IPS-18c (cell line): ENCODE data around the gene MEF2A.
A peak's percentile ranks its signal among the peaks of the same experiment; 100 is the strongest.
"Not testable (repeated sequence)": the region's sequence is repeated elsewhere in the genome, so short reads cannot be mapped to it uniquely, and the experiment has no call there.

Experiments
- H3K4me3 ChIP-seq: 2 replicates; pipeline ENCODE4 v1.7.0; 2013; ENCODE audit warnings: low read depth, mild to moderate bottlenecking, low read length, moderate library complexity; ENCODE audit not compliant: insufficient read depth
- H3K9me3 ChIP-seq: one replicate; pipeline ENCODE4 v1.6.1; 2013; ENCODE audit warnings: mild to moderate bottlenecking, low read length, moderate library complexity; ENCODE audit not compliant: control insufficient read depth, insufficient read depth

Gene MEF2A

GRCh38 chr15:99565299-99566156, at the start of gene MEF2A:
Gene MEF2A (plus strand): TSS chr15:99565984. CDS start chr15:99633120, 67,136 bp downstream.
- no peaks in the 10 kb centered on the region for H3K9me3 ChIP-seq
- peak within 1 kb of the TSS; percentile 95 for H3K4me3 ChIP-seq

- Histone ChIP-seq H3K4me3 (no peak overlapping the region), H3K9me3 (no peaks in the 10 kb centered on the region)
Measured at GRCh38 chr15:99518191-99518590, 47.6 kb upstream of the MEF2A start.

GRCh38 chr15:99519366-99519765, 46.4 kb upstream of the MEF2A start:
- not testable (repeated sequence) for H3K4me3 ChIP-seq, H3K9me3 ChIP-seq

GRCh38 chr15:99522288-99522687, 43.5 kb upstream of the MEF2A start:
- Histone ChIP-seq H3K9me3 (no peaks in the 10 kb centered on the region), H3K4me3 (no peak overlapping the region)

- H3K9me3 ChIP-seq, result no peaks in the 10 kb centered on the region
- H3K4me3 ChIP-seq, result no peak overlapping the region
Measured at GRCh38 chr15:99526176-99526575, 39.6 kb upstream of the MEF2A start.

GRCh38 chr15:99526671-99527070, 39.1 kb upstream of the MEF2A start:
- Histone ChIP-seq H3K9me3 (no peaks in the 10 kb centered on the region), H3K4me3 (no peak overlapping the region)

- H3K4me3 ChIP-seq, result no peak overlapping the region
- H3K9me3 ChIP-seq, result no peaks in the 10 kb centered on the region
Measured at GRCh38 chr15:99536422-99537040, 29.3 kb upstream of the MEF2A start.

- H3K4me3 ChIP-seq, result no peak overlapping the region
Measured at GRCh38 chr15:99537344-99537743, 28.4 kb upstream of the MEF2A start.

GRCh38 chr15:99538261-99538660, 27.5 kb upstream of the MEF2A start:
- H3K9me3 ChIP-seq, result no peaks in the 10 kb centered on the region
- no peak overlapping the region for H3K4me3 ChIP-seq

More at GRCh38 chr15:99537344-99537743, 28.4 kb upstream of the MEF2A start:
- no peaks in the 10 kb centered on the region for H3K9me3 ChIP-seq

- Histone ChIP-seq H3K4me3 (no peak overlapping the region), H3K9me3 (no peaks in the 10 kb centered on the region)
Measured at GRCh38 chr15:99542828-99543227, 23.0 kb upstream of the MEF2A start.

GRCh38 chr15:99545605-99546004, 20.2 kb upstream of the MEF2A start:
- H3K9me3 ChIP-seq, result no peaks in the 10 kb centered on the region
- no peak overlapping the region for H3K4me3 ChIP-seq

GRCh38 chr15:99546441-99547100, 19.2 kb upstream of the MEF2A start:
- no peaks in the 10 kb centered on the region for H3K9me3 ChIP-seq
- H3K4me3 ChIP-seq, result no peak overlapping the region

GRCh38 chr15:99547517-99547916, 18.3 kb upstream of the MEF2A start:
- Histone ChIP-seq H3K9me3 (no peaks in the 10 kb centered on the region), H3K4me3 (no peak overlapping the region)

- H3K4me3 ChIP-seq, result no peak overlapping the region
- no peaks in the 10 kb centered on the region for H3K9me3 ChIP-seq
Measured at GRCh38 chr15:99550077-99550476, 15.7 kb upstream of the MEF2A start.

- Histone ChIP-seq H3K4me3 (no peak overlapping the region), H3K9me3 (no peaks in the 10 kb centered on the region)
Measured at GRCh38 chr15:99552111-99552510, 13.7 kb upstream of the MEF2A start.

- Histone ChIP-seq H3K9me3 (no peaks in the 10 kb centered on the region), H3K4me3 (no peak overlapping the region)
Measured at GRCh38 chr15:99554880-99555488, 10.8 kb upstream of the MEF2A start.

GRCh38 chr15:99556011-99556410, 9.8 kb upstream of the MEF2A start:
- H3K9me3 ChIP-seq, result no peaks in the 10 kb centered on the region
- H3K4me3 ChIP-seq, result no peak overlapping the region

GRCh38 chr15:99556578-99556977, 9.2 kb upstream of the MEF2A start:
- Histone ChIP-seq H3K4me3 (no peak overlapping the region), H3K9me3 (no peaks in the 10 kb centered on the region)
